GM23338 (cell line): Measurements from ENCODE around the gene ZNF622. TPM values are rescaled to one million over a fixed set of nuclear protein-coding genes. Genes with fewer than 3 reads are reported as not detected.

Experiments
- EZH2phosphoT487 ChIP-seq: fragments of 200-600 bp; sonication (generic); IDR thresholded peaks from one replicate; pipeline ENCODE4 v1.8.1; 2018; ENCODE audit warnings: antibody characterized with exemption; ENCODE audit not compliant: unreplicated experiment
- JUNB ChIP-seq: IDR thresholded peaks from one replicate; pipeline ENCODE4 v1.6.1; 2016; ENCODE audit warnings: antibody characterized with exemption; ENCODE audit not compliant: unreplicated experiment
- NANOG ChIP-seq: IDR thresholded peaks from 2 replicates; pipeline ENCODE4 v1.6.1; 2016; ENCODE audit warnings: antibody characterized with exemption, borderline replicate concordance
- ZNF114 ChIP-seq: fragments of 250-450 bp; sonication (Bioruptor Pico); IDR thresholded peaks from 2 replicates; pipeline ENCODE4 v1.5.0; 2020; ENCODE audit warnings: mild to moderate bottlenecking, moderate library complexity
- ZNF331 ChIP-seq: fragments of 250-450 bp; sonication (Bioruptor Pico); IDR thresholded peaks from 2 replicates; pipeline ENCODE4 v1.5.0; 2020; ENCODE audit warnings: low read depth, mild to moderate bottlenecking, moderate library complexity
- polyA plus RNA-seq: library from polyadenylated mRNA; unstranded; fragments of >200 nt; fragmentation: Nextera tagmentation; extraction: Ambion mirVana; gene quantifications from 2 replicates; pipeline ENCODE4 v1.2.1, GENCODE V29; 2016
- total RNA-seq: library from RNA; depleted of rRNA; stranded (reverse); fragments of >200 nt; shearing (Covaris generic); gene quantifications from 2 replicates; pipeline ENCODE4 v1.2.3, GENCODE V29; 2014
- TF ChIP-seq, protein P1 (sequence below): fragments of 250-450 bp; sonication (Bioruptor Pico); IDR thresholded peaks from 2 replicates; pipeline ENCODE4 v1.5.0; 2020; ENCODE audit warnings: mild to moderate bottlenecking, moderate library complexity
- TF ChIP-seq, protein P2 (sequence below), 2 experiments: fragments of 200-600 bp in 1 of 2; sonication (generic) in 1 of 2; conservative IDR thresholded peaks; 2 replicates each; pipeline versions ENCODE4 v1.5.1 to v1.6.1; 2016 to 2017; ENCODE audit warnings: antibody characterized with exemption in 2 of 2, low read depth in 2 of 2, mild to moderate bottlenecking in 2 of 2, moderate library complexity in 1 of 2
- TF ChIP-seq, protein P3 (sequence below): IDR thresholded peaks from 2 replicates; pipeline ENCODE4 v1.6.1; 2016; ENCODE audit warnings: antibody characterized with exemption
- TF ChIP-seq, protein P4 (sequence below): IDR thresholded peaks from one replicate; pipeline ENCODE4 v1.6.1; 2018; ENCODE audit warnings: antibody characterized with exemption; ENCODE audit not compliant: unreplicated experiment

The ZNF622 gene
- total and polyA plus RNA-seq, 2 experiments from 2014 or later: 20.1 to 30.7 TPM

DNA sequence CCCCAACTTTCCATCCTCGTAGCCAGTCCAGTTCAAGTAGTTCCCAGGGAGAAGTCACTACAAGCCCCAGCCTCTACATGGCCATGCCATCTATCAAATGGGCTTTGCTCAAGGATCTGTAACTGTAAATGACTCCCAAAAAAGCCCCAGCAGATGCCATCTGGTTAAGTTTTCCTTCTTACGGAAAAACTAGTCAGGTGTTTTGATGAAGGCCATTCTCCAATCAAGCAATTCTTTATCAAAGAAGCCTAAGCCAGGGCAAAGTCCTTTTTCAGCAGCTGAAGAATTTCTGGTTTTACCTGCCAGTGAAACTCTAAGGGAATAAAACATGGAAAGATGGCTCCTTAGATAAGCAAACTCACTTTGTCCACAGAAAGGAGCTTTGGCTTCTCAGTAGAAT is 21.9 kb upstream of the ZNF622 start (continued):
- TF ChIP-seq, protein P1, sequence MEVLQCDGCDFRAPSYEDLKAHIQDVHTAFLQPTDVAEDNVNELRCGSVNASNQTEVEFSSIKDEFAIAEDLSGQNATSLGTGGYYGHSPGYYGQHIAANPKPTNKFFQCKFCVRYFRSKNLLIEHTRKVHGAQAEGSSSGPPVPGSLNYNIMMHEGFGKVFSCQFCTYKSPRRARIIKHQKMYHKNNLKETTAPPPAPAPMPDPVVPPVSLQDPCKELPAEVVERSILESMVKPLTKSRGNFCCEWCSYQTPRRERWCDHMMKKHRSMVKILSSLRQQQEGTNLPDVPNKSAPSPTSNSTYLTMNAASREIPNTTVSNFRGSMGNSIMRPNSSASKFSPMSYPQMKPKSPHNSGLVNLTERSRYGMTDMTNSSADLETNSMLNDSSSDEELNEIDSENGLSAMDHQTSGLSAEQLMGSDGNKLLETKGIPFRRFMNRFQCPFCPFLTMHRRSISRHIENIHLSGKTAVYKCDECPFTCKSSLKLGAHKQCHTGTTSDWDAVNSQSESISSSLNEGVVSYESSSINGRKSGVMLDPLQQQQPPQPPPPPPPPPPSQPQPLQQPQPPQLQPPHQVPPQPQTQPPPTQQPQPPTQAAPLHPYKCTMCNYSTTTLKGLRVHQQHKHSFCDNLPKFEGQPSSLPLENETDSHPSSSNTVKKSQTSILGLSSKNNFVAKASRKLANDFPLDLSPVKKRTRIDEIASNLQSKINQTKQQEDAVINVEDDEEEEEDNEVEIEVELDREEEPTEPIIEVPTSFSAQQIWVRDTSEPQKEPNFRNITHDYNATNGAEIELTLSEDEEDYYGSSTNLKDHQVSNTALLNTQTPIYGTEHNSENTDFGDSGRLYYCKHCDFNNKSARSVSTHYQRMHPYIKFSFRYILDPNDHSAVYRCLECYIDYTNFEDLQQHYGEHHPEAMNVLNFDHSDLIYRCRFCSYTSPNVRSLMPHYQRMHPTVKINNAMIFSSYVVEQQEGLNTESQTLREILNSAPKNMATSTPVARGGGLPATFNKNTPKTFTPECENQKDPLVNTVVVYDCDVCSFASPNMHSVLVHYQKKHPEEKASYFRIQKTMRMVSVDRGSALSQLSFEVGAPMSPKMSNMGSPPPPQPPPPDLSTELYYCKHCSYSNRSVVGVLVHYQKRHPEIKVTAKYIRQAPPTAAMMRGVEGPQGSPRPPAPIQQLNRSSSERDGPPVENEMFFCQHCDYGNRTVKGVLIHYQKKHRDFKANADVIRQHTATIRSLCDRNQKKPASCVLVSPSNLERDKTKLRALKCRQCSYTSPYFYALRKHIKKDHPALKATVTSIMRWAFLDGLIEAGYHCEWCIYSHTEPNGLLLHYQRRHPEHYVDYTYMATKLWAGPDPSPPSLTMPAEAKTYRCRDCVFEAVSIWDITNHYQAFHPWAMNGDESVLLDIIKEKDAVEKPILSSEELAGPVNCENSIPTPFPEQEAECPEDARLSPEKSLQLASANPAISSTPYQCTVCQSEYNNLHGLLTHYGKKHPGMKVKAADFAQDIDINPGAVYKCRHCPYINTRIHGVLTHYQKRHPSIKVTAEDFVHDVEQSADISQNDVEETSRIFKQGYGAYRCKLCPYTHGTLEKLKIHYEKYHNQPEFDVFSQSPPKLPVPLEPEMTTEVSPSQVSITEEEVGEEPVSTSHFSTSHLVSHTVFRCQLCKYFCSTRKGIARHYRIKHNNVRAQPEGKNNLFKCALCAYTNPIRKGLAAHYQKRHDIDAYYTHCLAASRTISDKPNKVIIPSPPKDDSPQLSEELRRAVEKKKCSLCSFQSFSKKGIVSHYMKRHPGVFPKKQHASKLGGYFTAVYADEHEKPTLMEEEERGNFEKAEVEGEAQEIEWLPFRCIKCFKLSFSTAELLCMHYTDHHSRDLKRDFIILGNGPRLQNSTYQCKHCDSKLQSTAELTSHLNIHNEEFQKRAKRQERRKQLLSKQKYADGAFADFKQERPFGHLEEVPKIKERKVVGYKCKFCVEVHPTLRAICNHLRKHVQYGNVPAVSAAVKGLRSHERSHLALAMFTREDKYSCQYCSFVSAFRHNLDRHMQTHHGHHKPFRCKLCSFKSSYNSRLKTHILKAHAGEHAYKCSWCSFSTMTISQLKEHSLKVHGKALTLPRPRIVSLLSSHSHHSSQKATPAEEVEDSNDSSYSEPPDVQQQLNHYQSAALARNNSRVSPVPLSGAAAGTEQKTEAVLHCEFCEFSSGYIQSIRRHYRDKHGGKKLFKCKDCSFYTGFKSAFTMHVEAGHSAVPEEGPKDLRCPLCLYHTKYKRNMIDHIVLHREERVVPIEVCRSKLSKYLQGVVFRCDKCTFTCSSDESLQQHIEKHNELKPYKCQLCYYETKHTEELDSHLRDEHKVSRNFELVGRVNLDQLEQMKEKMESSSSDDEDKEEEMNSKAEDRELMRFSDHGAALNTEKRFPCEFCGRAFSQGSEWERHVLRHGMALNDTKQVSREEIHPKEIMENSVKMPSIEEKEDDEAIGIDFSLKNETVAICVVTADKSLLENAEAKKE (CRISPR knock-in tag): no peak
- TF ChIP-seq JUNB (no peak), ZNF114 (CRISPR knock-in tag) (no peak), NANOG (no peak), EZH2phosphoT487 (no peak), ZNF331 (CRISPR knock-in tag) (no peak)
- TF ChIP-seq, protein P2, sequence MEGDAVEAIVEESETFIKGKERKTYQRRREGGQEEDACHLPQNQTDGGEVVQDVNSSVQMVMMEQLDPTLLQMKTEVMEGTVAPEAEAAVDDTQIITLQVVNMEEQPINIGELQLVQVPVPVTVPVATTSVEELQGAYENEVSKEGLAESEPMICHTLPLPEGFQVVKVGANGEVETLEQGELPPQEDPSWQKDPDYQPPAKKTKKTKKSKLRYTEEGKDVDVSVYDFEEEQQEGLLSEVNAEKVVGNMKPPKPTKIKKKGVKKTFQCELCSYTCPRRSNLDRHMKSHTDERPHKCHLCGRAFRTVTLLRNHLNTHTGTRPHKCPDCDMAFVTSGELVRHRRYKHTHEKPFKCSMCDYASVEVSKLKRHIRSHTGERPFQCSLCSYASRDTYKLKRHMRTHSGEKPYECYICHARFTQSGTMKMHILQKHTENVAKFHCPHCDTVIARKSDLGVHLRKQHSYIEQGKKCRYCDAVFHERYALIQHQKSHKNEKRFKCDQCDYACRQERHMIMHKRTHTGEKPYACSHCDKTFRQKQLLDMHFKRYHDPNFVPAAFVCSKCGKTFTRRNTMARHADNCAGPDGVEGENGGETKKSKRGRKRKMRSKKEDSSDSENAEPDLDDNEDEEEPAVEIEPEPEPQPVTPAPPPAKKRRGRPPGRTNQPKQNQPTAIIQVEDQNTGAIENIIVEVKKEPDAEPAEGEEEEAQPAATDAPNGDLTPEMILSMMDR (conservative IDR thresholded peaks at IDR 0.05; ENCODE audit: low read depth in 2 of 2): no peak
- TF ChIP-seq, protein P3, sequence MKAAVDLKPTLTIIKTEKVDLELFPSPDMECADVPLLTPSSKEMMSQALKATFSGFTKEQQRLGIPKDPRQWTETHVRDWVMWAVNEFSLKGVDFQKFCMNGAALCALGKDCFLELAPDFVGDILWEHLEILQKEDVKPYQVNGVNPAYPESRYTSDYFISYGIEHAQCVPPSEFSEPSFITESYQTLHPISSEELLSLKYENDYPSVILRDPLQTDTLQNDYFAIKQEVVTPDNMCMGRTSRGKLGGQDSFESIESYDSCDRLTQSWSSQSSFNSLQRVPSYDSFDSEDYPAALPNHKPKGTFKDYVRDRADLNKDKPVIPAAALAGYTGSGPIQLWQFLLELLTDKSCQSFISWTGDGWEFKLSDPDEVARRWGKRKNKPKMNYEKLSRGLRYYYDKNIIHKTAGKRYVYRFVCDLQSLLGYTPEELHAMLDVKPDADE: no peak
- TF ChIP-seq, protein P4, sequence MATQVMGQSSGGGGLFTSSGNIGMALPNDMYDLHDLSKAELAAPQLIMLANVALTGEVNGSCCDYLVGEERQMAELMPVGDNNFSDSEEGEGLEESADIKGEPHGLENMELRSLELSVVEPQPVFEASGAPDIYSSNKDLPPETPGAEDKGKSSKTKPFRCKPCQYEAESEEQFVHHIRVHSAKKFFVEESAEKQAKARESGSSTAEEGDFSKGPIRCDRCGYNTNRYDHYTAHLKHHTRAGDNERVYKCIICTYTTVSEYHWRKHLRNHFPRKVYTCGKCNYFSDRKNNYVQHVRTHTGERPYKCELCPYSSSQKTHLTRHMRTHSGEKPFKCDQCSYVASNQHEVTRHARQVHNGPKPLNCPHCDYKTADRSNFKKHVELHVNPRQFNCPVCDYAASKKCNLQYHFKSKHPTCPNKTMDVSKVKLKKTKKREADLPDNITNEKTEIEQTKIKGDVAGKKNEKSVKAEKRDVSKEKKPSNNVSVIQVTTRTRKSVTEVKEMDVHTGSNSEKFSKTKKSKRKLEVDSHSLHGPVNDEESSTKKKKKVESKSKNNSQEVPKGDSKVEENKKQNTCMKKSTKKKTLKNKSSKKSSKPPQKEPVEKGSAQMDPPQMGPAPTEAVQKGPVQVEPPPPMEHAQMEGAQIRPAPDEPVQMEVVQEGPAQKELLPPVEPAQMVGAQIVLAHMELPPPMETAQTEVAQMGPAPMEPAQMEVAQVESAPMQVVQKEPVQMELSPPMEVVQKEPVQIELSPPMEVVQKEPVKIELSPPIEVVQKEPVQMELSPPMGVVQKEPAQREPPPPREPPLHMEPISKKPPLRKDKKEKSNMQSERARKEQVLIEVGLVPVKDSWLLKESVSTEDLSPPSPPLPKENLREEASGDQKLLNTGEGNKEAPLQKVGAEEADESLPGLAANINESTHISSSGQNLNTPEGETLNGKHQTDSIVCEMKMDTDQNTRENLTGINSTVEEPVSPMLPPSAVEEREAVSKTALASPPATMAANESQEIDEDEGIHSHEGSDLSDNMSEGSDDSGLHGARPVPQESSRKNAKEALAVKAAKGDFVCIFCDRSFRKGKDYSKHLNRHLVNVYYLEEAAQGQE: no peak
